HG02884 (cell line): Measurements from ENCODE around the gene MARK4.
"Not testable (repeated sequence)": the region's sequence is repeated elsewhere in the genome, so short reads cannot be mapped to it uniquely, and the experiment has no call there.

Experiments used
- ATAC-seq: cut with Tn5 transposase; IDR thresholded peaks from one replicate; pipeline ENCODE4 v1.9.1; 2021; ENCODE audit warnings: mild to moderate bottlenecking, moderate library complexity; ENCODE audit not compliant: unreplicated experiment

The MARK4 gene

DNA sequence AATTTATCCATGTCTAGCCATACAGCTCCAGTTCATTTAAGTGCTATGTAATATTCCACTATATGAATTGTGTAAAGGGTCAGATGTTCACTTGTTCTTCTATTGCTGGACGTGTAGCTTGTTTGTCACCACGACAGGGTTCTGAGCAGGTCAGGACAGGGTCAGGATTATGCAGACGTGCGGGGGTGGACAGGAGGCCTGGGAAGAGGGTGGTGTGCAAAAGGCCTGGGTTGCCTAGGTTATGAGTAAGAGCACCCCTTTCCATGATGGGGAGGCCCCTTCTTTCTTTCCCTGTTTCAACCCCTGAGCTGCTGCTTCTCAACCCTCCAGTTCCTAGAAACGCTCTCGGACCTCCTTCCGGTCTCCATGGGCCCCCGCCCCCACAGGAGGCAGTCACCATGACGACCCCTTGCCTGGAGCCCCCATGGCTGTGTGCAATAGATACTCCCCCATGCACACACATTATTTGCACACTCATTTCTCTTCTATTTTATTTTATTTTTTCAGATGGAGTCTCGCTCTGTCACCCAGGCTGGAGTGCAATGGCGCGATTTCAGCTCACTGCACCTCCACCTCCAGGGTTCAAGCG, 7.8 kb upstream of the MARK4 start:
- no peak for ATAC-seq

DNA sequence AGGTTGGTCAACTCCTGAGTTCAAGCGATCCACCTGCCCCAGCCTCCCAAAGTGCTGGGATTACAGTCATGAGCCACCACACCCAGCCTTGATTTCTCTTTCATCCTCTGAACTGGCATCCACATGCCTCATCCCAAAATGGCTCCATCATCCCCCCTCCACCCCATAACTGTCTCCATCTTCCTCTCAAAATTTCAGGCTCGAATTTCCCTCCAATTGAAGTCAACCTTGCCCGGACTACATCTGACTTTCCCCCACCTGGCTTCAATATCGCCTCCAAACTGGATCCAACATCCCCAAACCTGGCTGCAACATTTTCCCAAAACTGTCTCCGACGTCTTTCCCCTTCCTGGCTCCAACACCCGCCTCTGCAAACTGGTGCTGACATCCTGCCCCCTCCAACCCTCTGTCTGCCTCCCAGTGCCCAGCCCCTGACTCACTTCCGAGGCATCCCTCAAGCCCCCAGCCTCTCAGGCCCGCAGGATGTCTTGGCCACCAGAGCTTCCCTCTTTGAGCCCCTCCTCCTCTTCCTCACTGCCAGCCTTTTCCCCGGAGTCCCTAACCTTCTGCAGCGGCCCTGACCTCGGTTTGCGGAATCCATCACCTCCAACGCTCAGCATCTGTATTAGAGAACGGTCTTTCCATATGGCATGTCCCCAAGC, 6.8 kb upstream of the MARK4 start:
- no peak for ATAC-seq

DNA sequence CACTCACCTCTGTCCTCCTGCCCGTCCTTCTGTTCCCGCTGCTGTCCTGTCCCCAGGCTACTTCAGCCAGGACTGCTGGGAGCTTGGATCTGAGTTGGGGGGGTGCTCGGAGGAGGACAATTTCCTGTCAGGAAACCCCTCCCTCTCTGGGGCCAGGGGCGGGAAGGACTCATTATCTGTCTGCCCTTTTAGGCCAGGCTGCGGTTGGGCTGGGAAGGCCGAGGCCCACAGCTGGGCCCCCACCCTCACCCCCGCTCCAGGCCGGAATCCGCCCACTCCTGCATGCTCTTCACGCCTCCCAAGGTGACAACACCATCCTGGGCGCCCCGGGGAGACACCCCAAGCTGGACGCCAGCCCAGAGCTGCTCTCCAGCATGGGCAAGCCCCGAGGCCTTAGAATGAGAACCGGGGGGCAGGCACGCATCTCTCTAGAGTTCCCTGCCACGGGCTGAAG, 5.7 kb upstream of the MARK4 start, which contains the start of gene EXOC3L2:
Gene EXOC3L2 (minus strand): TSS at position 74 of the 454 bp plus-strand sequence. CDS start 6,362 bp downstream, outside the sequence.
- ATAC-seq: no peak

DNA sequence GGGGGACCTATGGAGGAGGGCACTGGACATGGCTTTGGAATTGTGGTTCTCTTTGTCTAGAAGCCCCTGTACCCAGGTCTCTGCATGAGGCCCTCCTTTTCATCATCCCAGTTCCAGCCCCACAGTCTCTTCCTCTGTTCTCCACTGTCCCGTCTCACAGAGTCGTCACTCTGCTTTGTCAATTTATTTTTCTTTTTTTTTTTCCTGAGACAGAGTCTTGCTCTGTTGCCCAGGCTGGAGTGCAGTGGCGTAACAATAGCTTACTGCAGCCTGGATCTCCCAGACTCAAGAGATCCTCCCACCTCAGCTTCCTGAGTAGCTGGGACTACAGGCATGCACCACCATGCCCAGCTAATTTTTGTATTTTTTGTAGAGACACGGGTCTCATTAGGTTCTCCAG, 5.2 kb upstream of the MARK4 start:
- ATAC-seq: no peak

DNA sequence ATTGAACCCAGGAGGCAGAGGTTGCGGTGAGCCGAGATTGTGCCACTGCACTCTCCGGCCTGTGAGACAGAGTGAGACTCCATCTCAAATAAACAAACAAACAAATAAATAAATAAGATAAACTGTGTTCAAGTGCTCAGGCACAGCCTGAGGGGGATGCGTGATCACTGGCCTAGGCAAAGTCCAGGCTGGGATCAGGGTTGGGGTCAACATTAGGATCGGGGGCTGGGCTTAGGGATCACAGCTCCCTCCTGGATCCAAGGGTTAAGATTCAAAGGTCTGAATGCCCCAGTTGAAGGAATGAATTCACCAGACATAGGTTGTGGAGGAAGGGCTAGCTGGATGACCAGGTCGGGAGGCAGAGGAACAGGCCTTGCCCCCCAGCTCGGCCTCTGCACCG, 3.9 kb upstream of the MARK4 start:
- ATAC-seq: no peak

DNA sequence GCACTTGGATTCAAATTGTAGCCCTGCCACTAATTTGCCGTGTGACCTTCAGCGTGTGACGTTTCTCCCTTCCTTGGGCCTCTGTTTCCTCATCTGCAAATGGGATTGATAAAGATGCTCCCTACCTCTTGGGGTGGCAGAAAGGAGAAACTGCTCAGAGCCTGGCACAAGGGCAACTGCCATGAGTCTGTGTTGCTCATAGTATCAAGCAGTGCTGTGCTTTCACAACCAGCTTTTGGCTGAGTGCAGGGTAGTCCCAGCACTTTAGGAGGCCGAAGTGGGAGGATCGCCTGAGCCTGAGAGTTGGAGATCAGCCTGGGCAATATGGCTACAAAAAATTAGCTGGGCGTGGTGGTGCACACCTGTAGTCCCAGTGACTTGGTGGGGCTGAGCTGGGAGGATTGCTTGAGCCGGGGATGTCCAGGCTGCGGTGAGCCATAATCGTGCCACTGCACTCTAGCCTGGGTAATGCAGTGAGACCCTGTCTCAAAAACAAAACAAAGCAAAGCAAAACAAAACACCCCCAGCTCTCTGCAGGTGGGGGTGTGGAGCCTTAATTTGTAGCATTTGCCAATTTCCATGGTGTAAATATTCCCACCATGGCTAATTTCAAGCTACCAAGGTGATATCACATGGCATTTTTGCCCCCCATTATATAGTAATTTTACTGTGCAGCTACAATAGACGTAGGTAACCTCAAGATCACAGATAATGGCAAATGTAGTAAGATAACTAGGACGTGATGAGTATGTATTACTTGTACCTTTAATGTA, 1.6 kb upstream of the MARK4 start:
- no peak for ATAC-seq

DNA sequence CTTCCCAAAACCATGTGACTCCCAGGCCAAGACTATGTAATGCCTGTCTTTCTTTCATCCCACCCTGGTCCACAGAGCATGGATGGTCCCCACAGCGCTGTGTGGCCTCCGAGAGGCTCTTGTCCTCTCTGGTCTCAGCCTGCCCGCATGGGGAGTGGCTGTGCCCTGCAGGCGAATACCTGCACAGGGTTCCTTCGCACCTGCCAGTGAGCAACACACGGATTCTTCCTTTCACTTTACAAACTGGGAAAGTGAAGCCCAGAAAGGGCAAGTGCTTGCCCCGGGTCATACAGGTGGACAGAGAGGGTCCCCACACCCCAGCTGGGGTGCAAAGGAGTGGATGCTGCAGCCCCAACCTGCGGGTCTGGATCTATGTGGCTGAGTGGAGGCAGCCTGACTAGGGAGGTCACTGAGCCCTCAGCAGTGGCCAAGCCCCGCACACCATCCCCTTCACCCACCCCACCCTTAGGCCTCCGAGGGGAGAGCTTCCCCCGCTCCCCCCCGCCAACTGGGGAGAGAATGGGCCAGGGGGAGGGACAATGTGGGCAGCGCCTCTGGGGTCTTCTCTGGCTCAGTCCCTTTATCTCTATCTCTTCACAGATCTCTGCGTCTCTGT, 747 bp upstream of the MARK4 start:
- ATAC-seq: no peak

DNA sequence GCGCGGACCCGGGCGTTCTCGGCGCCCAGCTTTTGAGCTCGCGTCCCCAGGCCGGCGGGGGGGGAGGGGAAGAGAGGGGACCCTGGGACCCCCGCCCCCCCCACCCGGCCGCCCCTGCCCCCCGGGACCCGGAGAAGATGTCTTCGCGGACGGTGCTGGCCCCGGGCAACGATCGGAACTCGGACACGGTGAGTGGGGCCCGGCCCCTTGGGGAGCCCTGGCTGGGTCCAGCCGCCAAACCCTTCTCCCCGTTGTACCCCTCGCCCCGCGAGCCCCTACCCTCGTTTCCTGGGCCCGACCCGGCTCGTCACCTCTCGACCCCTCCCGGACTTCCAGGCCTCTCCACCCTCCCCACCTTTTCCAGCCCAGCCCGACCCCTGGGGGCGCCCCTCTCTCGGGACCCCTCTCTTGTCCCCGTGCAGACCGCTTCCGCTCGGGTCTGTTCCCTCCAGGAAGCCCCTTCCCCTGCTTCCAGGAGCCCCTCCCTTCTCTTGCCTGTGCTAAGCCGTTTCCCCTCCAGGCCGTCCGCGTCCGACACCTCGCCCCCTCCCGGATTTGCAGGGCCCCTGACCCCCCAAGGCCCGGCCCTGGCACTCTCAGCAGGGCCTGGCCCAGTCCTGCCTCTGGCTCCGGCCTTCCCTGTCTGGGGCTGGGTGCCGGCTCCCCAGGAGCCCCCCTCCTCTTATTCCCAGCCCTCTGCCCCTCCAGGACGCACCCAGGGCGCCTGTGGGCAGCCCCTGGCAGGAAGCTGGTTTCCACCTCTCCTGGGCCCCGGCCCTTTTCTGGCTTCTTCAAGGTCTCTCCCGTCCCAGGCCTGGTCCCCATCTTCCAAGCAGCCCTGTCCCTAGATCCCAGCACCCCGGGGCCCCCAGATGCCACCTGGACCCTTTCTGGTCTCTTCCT, 632 bp downstream of the MARK4 start:
- ATAC-seq: no peak

DNA sequence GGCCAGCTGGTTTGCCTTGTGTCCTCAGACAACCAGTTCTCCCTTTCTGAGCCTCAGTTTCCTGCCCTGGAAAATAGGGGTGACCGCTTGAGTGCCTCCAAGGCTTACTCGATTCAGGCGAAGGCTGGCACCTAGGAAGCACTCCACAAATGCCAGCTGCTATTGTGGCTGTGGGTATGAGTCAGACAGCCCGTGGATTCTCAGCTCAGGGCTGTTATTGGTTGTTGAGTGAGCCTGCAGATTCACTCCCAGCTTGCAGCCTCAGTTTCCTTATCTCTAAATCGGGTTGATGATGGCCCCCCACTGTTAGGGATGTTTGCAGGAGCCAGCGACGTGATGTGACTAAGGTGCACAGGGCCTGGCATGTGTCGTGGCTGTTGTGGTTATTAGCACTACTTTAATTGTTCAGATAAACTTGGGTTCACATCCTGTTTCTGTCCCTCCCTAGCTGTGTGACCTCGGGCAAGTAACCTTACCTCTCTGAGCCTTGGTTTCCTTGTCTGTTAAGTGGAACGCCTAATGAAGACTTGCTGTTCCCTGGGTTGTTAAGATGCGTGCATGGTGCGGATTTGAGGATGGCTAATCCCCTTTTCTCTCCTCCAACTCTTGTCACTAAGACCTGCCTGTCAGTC, 2.4 kb downstream of the MARK4 start:
- ATAC-seq: no peak

DNA sequence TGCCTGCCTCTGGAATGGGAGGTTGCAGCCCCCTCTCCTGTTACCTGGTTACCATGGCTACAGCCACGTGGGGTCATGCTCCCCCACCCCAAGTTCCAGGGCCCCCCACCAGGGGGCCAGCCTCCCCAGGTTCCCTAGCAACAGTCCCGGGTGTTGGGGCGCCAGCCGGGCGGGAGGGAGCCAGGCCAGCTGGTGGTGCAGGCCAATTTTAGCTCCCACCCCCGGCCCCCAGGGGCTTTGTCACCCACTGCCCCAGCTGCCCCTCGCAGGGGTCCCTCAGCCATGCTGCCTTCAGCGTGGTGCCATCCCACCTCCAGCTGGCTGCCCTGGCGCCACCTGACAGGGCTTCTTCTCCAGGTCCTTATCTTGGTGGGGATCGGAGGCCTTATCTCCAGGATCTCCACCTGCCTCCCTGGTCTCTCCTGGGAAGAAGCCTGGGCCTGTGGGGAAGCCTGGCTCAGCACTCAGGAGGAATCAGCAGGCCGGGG, 3.0 kb downstream of the MARK4 start:
- no peak for ATAC-seq

DNA sequence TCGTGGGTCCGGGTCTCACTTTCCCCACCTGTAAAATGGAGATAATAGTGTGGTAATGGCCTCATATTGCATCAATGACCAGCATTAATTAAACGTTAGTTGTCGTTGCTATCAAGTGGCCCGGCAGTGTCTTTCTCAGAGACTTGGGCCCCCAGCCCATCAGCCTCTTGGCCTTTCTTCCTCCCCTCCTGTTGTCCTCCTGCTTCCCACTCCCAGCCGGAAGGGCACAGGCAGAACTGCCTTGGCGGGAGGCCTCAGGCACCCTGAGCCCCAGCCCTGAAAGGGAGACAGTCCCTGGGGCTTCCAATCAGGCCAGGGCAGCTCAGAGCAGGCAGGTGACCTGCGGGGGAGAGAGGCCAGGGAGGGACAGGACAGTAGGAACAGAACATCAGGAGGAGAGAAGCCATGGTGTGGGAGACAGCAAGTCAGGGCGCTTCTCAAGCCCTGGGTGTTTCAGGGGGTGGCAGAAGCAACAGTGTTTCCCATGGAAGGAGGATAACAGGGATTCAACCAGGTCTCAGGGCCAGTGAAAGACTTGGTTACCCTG, 4.6 kb downstream of the MARK4 start:
- ATAC-seq: no peak

DNA sequence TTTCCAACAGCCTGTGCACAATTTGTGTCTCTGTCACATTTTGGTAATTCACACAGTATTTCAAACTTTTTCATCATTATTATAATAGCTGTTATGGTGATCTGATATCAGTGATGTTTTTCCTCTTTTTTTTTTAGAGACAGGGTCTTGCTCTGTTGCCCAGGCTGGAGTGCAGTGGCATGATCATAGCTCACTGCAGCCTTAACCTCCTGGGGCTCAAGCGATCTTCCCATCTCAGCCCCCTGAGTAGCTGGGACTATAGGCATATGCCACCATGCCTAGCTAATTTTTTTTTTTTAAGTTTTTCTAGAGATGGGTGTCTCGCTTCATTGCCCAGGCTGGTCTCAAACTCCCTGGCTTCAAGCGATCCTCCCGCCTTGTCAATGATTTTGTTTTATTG, 5.8 kb downstream of the MARK4 start:
- no peak for ATAC-seq

DNA sequence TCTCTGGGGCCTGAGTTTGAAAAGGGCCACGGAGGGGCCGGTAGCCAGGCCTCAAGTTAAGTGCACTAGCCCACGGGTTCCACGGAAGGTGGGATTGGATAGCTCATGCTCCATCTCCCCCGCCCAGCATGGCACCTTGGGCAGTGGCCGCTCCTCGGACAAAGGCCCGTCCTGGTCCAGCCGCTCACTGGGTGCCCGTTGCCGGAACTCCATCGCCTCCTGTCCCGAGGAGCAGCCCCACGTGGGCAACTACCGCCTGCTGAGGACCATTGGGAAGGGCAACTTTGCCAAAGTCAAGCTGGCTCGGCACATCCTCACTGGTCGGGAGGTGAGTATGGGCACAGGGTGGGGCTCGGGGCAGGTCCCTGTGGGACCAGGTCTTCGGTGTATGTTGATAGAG, 7.8 kb downstream of the MARK4 start:
- ATAC-seq: no peak

DNA sequence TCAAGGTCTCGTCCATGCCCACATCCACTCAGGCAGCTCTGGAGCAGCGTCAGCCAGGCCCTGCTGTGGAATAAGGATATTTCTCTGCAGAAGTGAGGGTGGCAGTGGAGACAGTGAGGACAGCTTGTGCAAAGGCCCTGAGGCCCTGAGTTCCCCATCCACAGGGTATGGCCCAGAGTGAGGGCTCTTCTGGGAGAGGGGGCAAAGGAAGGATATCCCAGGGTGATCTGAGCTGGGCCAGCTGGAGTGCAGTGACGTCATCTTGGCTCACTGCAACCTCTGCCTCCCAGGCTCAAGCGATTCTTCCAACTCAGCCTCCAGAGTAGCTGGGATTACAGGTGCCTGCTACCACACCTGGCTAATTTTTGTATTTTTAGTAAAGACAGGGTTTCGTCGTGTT, 11.5 kb downstream of the MARK4 start:
- no peak for ATAC-seq

DNA sequence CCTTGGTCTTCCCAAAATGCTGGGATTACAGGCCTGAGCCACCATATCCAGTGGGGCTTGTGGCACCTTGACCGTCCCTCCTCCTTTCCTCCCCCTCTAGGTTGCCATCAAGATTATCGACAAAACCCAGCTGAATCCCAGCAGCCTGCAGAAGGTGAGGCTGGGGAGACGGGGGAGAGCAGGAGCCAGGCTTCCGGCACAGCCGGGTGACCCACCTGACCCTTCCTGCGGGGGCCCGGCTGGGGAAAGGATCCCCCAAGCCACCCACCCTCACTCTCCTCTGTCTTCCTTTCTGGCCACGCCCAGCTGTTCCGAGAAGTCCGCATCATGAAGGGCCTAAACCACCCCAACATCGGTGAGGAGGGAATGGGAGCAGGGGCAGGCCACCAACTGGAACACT, 11.9 kb downstream of the MARK4 start:
- ATAC-seq: no peak

DNA sequence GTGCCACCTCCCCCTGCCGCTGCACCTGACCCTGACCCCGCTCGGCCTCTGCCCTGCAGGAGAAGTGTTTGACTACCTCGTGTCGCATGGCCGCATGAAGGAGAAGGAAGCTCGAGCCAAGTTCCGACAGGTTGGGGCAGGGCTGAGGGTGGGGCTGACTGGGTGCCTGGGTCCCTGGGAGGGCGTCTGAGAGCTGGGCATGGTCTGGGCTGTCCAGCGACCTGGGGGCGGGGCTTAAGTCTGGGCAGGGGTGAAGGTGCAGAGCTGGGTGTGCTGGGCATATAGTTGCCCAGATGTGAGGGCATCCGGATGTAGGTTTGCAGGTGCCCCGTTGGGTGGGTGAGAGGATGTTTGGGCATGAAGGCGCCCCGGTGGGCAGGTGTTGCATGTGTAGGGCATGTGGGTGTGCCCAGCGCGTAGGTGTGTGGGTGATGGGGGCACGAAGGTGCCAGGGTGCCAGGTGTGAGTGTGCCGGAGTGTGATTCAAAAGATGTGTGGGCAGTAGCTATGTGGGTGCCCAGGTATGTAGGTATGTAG, 13.8 kb downstream of the MARK4 start:
- ATAC-seq: no peak

DNA sequence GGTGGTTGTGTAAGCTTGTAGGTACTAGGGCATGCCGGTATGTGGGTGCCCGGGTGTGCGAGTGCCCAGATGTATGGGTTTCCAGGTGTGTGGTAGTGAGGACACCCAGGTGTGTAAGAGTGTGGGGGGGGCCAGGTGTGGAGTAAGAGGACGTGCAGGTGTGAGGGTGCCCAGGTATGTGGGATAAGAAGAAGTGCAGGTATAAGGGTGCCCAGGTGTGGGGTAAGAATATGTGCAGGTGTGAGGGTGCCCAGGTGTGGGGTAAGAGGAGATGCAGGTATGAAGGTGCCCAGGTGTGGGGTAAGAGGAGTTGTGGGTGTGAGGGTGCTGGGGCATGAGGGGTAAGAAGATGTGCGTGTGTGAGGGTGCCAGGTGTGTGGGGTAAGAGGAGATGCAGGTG, 14.3 kb downstream of the MARK4 start:
- no peak for ATAC-seq

DNA sequence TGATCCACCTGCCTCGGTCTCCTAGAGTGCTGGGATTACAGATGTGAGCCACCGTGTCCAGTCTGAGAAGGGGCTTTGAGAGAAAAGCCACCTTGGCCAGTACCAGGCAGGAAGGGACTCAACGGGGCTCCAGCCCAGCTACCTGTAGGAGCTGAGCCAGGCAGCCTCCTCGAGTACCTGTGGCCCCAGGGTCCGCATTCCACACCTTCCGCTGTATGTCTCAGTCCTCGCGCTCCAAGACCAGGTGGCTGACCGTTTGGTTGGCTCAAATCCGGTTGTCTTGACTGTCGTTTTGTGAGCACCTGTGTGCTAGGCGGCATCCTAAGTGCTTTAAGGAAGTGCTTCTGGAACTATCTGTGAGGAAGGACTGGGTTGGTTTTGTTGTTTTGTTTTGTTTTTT, 16.2 kb downstream of the MARK4 start:
- ATAC-seq: no peak

DNA sequence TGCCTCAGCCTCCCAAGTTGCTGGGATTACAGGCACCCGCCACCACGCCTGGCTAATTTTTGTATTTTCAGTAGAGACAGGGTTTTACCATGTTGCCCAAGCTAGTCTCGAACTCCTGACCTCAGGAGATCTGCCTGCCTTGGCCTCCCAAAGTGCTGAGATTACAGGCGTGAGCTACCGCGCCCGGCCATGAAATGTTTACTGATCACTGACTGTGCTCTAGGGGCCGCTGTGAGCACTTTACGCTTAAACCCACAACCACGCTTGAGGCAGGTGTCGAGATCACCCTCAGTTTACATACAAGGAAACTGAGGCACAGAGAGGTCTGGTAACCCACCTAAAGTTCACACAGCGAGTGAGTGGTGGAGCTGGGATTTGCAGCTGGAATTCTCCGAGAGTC, 18.9 kb downstream of the MARK4 start:
- ATAC-seq: not testable (repeated sequence)
